Adrenal gland (tissue), 12 donors: Measurements from ENCODE around the gene MARK2. TPM values are rescaled to one million over a fixed set of nuclear protein-coding genes. Genes with fewer than 3 reads are reported as not detected.

Experiments
- DNase-seq, 7 donors: peaks; one replicate each; pipeline ENCODE4 v3.0.0-alpha.2; 2019 to 2020
- H3K27ac ChIP-seq, 5 donors: fragments of 200-600 bp; sonication (generic) in 4 of 5; 1 replicate in 3 of 5; 2 replicates in 2 of 5; pipeline versions ENCODE4 v1.5.1 to v1.8.0; 2016 to 2020; ENCODE audit warnings: mild to moderate bottlenecking in 1 of 5
- H3K27me3 ChIP-seq: fragments of 200-600 bp; 2 replicates; pipeline ENCODE4 v1.8.0; 2021
- H3K36me3 ChIP-seq, 2 donors: fragments of 200-600 bp; replicated peaks in 1 of 2; 1 replicate in 1 of 2; 2 replicates in 1 of 2; pipeline versions ENCODE4 v1.5.1 to v1.8.0; 2018 to 2022
- H3K4me1 ChIP-seq, 2 donors: fragments of 200-600 bp; replicated peaks in 1 of 2; 1 replicate in 1 of 2; 2 replicates in 1 of 2; pipeline versions ENCODE4 v1.5.1 to v1.8.0; 2018 to 2021
- H3K4me3 ChIP-seq, 4 donors: fragments of 200-600 bp; sonication (generic) in 3 of 4; one replicate each; pipeline ENCODE4 v1.5.1; 2016 to 2018
- H3K9me3 ChIP-seq, 3 donors: fragments of 200-600 bp; sonication (generic) in 1 of 3; replicated peaks in 1 of 3; 1 replicate in 2 of 3; 2 replicates in 1 of 3; pipeline versions ENCODE4 v1.5.1 to v1.8.0; 2016 to 2021
- CTCF ChIP-seq, 6 experiments: fragments of 450-650 bp in 4 of 6; fragments of 200-600 bp in 2 of 6; sonication (generic) in 1 of 6; IDR thresholded peaks; 1 replicate in 5 of 6; 2 replicates in 1 of 6; pipeline versions ENCODE4 v1.5.1 to v1.8.0; 2016 to 2021; ENCODE audit warnings: antibody characterized with exemption in 6 of 6, mild to moderate bottlenecking in 2 of 6, moderate library complexity in 1 of 6
- POLR2A ChIP-seq, 2 donors: fragments of 450-650 bp; IDR thresholded peaks; one replicate each; pipeline ENCODE4 v1.6.1; 2017; ENCODE audit warnings: antibody characterized with exemption in 2 of 2, mild to moderate bottlenecking in 2 of 2, moderate library complexity in 1 of 2
- WGBS, 4 donors: extraction: QIAGEN DNeasy Blood & Tissue Kit in 2 of 4; methylation state at CpG; one replicate each; pipeline versions ENCODE4 v1.1.5 to v1.1.7; 2013 to 2017; 5-methylcytosine and 5-hydroxymethylcytosine counted together
- intact Hi-C, 2 donors: fragments of 100-400 bp; cut with DNase I; formaldehyde crosslinking; loops; one replicate each; pipeline versions ENCODE4 v1.14.1 to v1.15.0; 2022 to 2023
- polyA plus RNA-seq, 3 donors: library from polyadenylated mRNA; stranded (reverse); fragments of 200-250 nt in 2 of 3; fragments of 350-450 nt in 1 of 3; fragmentation: Illumina TruSeq in 1 of 3; extraction: RNeasy Lipid Tissue Mini Kit (QIAGEN cat#74804) in 1 of 3; gene quantifications; one replicate each; pipeline ENCODE4 v1.2.3, GENCODE V29; 2013 to 2014
- total RNA-seq, 9 donors: library from RNA; depleted of rRNA in 4 of 9; stranded (reverse); fragments of >200 nt in 4 of 9; fragments of 120-200 nt in 1 of 9; fragmentation: NEBNext Ultra II Directional in 1 of 9; extraction: Animal tissue kit (Norgen Biotek cat#: 25700) in 1 of 9; gene quantifications; one replicate each; pipeline versions ENCODE4 v1.1.0 to v1.2.4, GENCODE V29; 2013 to 2023
- donor health status: healthy with polysubstance abuse.
- donor health status: Bipolar disorder and iron deficiency.
- donor health status: DM: yes; HTN: yes; CAD: no.
- donor health status: DM: no; HTN: no; CAD: no.
- donor health status: DM: no; HTN: no; CAD: no.
- donor health status: DM: yes; HTN: yes; CAD: no.

The MARK2 gene
- total and polyA plus RNA-seq, 12 donors: 7.3 to 39.7 (median 31.6) TPM

- no peaks in the 10 kb centered on the region for H3K9me3 ChIP-seq
- intact Hi-C loops: no loop called here
- no peaks in the 10 kb centered on the region for H3K36me3 ChIP-seq
- peaks cover under 1 to 21% of the 10 kb centered on the region in 2 donors for H3K4me1 ChIP-seq
- WGBS, 4 donors: 45 to 48% (median 46%) methylated on average over 4 of the region's 4 CpGs
- H3K27me3 ChIP-seq: no peaks in the 10 kb centered on the region
- no peak overlapping the region for H3K4me3 ChIP-seq
- no peak for DNase-seq
- no peak for TF ChIP-seq POLR2A (IDR thresholded peaks at IDR 0.05)
- TF ChIP-seq CTCF (IDR thresholded peaks at IDR 0.05): no peak
- H3K27ac ChIP-seq: no peak overlapping the region
These were observed 84.4 kb downstream of the MARK2 start for GRCh38 chr11:63923319-63923718.

- no peaks in the 10 kb centered on the region for H3K9me3 ChIP-seq
- no peak for DNase-seq
These were observed 90.7 kb downstream of the MARK2 start for GRCh38 chr11:63929616-63930015.

GRCh38 chr11:63931045-63931444 lies 92.1 kb downstream of the MARK2 start:
- Histone ChIP-seq H3K4me1 (no peaks in the 10 kb centered on the region), H3K4me3 (no peak overlapping the region), H3K9me3 (no peaks in the 10 kb centered on the region), H3K27ac (no peak overlapping the region), H3K27me3 (no peaks in the 10 kb centered on the region), H3K36me3 (no peaks in the 10 kb centered on the region)
- WGBS, 4 donors: 67 to 75% (median 71%) methylated on average over 6 of the region's 6 CpGs
- intact Hi-C loops: no loop called here
- TF ChIP-seq CTCF (IDR thresholded peaks at IDR 0.05): no peak
- no peak for TF ChIP-seq POLR2A (IDR thresholded peaks at IDR 0.05)
- no peak for DNase-seq

More at GRCh38 chr11:63929616-63930015, 90.7 kb downstream of the MARK2 start:
- H3K36me3 ChIP-seq: no peaks in the 10 kb centered on the region
- H3K4me1 ChIP-seq: no peaks in the 10 kb centered on the region
- intact Hi-C loops: no loop called here
- H3K4me3 ChIP-seq: no peak overlapping the region
- TF ChIP-seq CTCF (IDR thresholded peaks at IDR 0.05) (no peak), POLR2A (IDR thresholded peaks at IDR 0.05) (no peak)
- WGBS, 4 donors: 59 to 93% (median 88%) methylated on average over 5 of the region's 5 CpGs
- H3K27me3 ChIP-seq: no peaks in the 10 kb centered on the region
- no peak overlapping the region for H3K27ac ChIP-seq

- no peaks in the 10 kb centered on the region for H3K9me3 ChIP-seq
- no peaks in the 10 kb centered on the region for H3K36me3 ChIP-seq
- intact Hi-C loops: no loop called here
- H3K4me1 ChIP-seq: no peaks in the 10 kb centered on the region
- TF ChIP-seq POLR2A (IDR thresholded peaks at IDR 0.05) (no peak), CTCF (IDR thresholded peaks at IDR 0.05) (no peak)
- no peak for DNase-seq
- no peak overlapping the region for H3K4me3 ChIP-seq
- no peaks in the 10 kb centered on the region for H3K27me3 ChIP-seq
- WGBS, 4 donors: 83 to 90% (median 85%) methylated on average over 12 of the region's 12 CpGs
- no peak overlapping the region for H3K27ac ChIP-seq
These were observed 93.0 kb downstream of the MARK2 start for GRCh38 chr11:63931876-63932275.
